ENCODE results near the gene ZFP57. TPM values are rescaled to one million over a fixed set of nuclear protein-coding genes. Genes with fewer than 3 reads are reported as not detected.

Gene ZFP57
- total RNA-seq, 4 donors from 2014 or later: 4.7 to 6.2 TPM; not detected in 2

- WGBS, 2 donors (ENCODE audit: low coverage in 1 of 2): 75% methylated on average over 1 of the region's 3 CpGs; no CpG with 5 or more reads in 1 of the 2 donors
- ATAC-seq: no peak
- Histone ChIP-seq H3K36me3 (peaks cover 0 to 47% of the 10 kb centered on the region in 2 donors), H3K4me1 (peaks cover 0 to 28% (median 13%) of the 10 kb centered on the region in 3 donors), H3K4me3 (no peak overlapping the region), H3K9me3 (no peaks in the 10 kb centered on the region), H3K27ac (no peak overlapping the region), H3K27me3 (no peaks in the 10 kb centered on the region)
- TF ChIP-seq CTCF (IDR thresholded peaks at IDR 0.05) (no peak), POLR2A (IDR thresholded peaks at IDR 0.05) (no peak), EP300 (IDR thresholded peaks at IDR 0.05) (no peak), POLR2AphosphoS5 (IDR thresholded peaks at IDR 0.05) (no peak)
These were observed 56.4 kb downstream of the ZFP57 start for GRCh38 chr6:29624520-29624961.

Small RNA genes within 50 kb of the gene (small RNA-seq; reads per million reads assigned to genes)
- 0 reads per million in 4 donors for gene SUMO2P1

Other genes with a start within 250 kb of the ZFP57 start
- gene OR10C1, start 241.8 kb downstream of the ZFP57 start, total RNA-seq: not detected
- not detected for gene OR11A1, start 224.1 kb downstream of the ZFP57 start, total RNA-seq
- not detected for gene OR2H1, start 224.0 kb downstream of the ZFP57 start, total RNA-seq
- gene MAS1L, start 193.2 kb downstream of the ZFP57 start, total RNA-seq: not detected
- under 1 TPM in 3 of 4 donors, not detected in 1; 0.31 to 0.47 (median 0.40) TPM for gene UBD, start 121.4 kb downstream of the ZFP57 start, total RNA-seq
- gene OR2H2, start 96.0 kb downstream of the ZFP57 start, total RNA-seq: not detected
- 10 to 100 TPM; 17.8 to 90.1 (median 44.8) TPM for gene GABBR1, start 48.0 kb downstream of the ZFP57 start, total RNA-seq
- gene MOG, start 24.1 kb downstream of the ZFP57 start, total RNA-seq: not detected
- 10 to 100 TPM; 39.2 to 73.0 (median 46.4) TPM for gene HLA-F, start 42.3 kb upstream of the ZFP57 start, total RNA-seq
- not detected for gene HLA-G, start 146.7 kb upstream of the ZFP57 start, total RNA-seq

Data from gastroesophageal sphincter (tissue), 4 donors.